Body of pancreas (tissue), 4 donors: ENCODE measurements around the gene WDR82. TPM values are rescaled to one million over a fixed set of nuclear protein-coding genes. Genes with fewer than 3 reads are reported as not detected.

Experiments
- ATAC-seq: fragments of 150-250 bp; one replicate; pipeline ENCODE4 v1.9.1; 2016
- DNase-seq, 4 donors: peaks; one replicate each; pipeline ENCODE4 v3.0.0-alpha.2; 2019
- H3K27ac ChIP-seq, 4 donors: fragments of 200-600 bp; sonication (generic); 1 replicate in 3 of 4; 2 replicates in 1 of 4; pipeline versions ENCODE4 v1.5.1 to v1.6.1; 2016 to 2019; ENCODE audit warnings: mild to moderate bottlenecking in 1 of 4, mixed read lengths in 1 of 4, moderate library complexity in 1 of 4
- H3K27me3 ChIP-seq, 2 donors: fragments of 200-600 bp; sonication (generic); one replicate each; pipeline ENCODE4 v1.6.0; 2016; ENCODE audit warnings: mild to moderate bottlenecking in 1 of 2
- H3K36me3 ChIP-seq, 2 donors: fragments of 200-600 bp; sonication (generic); replicated peaks in 1 of 2; 2 replicates each; pipeline ENCODE4 v1.5.1; 2016; ENCODE audit warnings: low read depth in 2 of 2; ENCODE audit not compliant: insufficient read depth in 1 of 2
- H3K4me1 ChIP-seq: fragments of 200-600 bp; sonication (generic); one replicate; pipeline ENCODE4 v1.6.0; 2016
- H3K4me3 ChIP-seq, 2 donors: fragments of 200-600 bp; sonication (generic); 1 replicate in 1 of 2; 2 replicates in 1 of 2; pipeline ENCODE4 v1.5.1; 2016 to 2019
- H3K9me3 ChIP-seq, 3 donors: fragments of 200-600 bp; sonication (generic); 1 replicate in 2 of 3; 2 replicates in 1 of 3; pipeline ENCODE4 v1.5.1; 2016
- CTCF ChIP-seq, 7 experiments: fragments of 450-650 bp in 4 of 7; fragments of 200-600 bp in 3 of 7; sonication (generic) in 3 of 7; IDR thresholded peaks; one replicate each; pipeline ENCODE4 v1.5.1; 2016 to 2019; ENCODE audit warnings: antibody characterized with exemption in 7 of 7
- POLR2A ChIP-seq, 3 donors: fragments of 450-650 bp; IDR thresholded peaks; one replicate each; pipeline ENCODE4 v1.6.1; 2016; ENCODE audit warnings: antibody characterized with exemption in 3 of 3, mild to moderate bottlenecking in 2 of 3
- WGBS, 2 donors: methylation state at CpG; one replicate each; pipeline ENCODE4 v1.1.5; 2017; 5-methylcytosine and 5-hydroxymethylcytosine counted together
- intact Hi-C: fragments of 100-400 bp; cut with DNase I; formaldehyde crosslinking; loops from one replicate; pipeline ENCODE4 v1.15.1; 2023
- total RNA-seq, 2 donors: library from RNA; depleted of rRNA; stranded (reverse); fragments of >200 nt; gene quantifications; one replicate each; pipeline ENCODE4 v1.1.0, GENCODE V29; 2016

The WDR82 gene
- total RNA-seq, 2 donors from 2014 or later = 19.1 to 21.5 TPM

GRCh38 chr3:52269776-52270175, 8.7 kb downstream of the WDR82 start:
- peaks cover 52% of the 10 kb centered on the region for H3K4me1 ChIP-seq
- TF ChIP-seq CTCF (IDR thresholded peaks at IDR 0.05) (no peak), POLR2A (IDR thresholded peaks at IDR 0.05) (no peak)
- H3K27me3 ChIP-seq = no peaks in the 10 kb centered on the region
- no peak for DNase-seq
- H3K27ac ChIP-seq = peak overlapping the region in 2 of 4 donors; percentile 35 to 67
- ATAC-seq = no peak
- intact Hi-C loops = no loop called here
- no peaks in the 10 kb centered on the region for H3K9me3 ChIP-seq
- H3K36me3 ChIP-seq = peaks cover 9 to 19% of the 10 kb centered on the region in 2 donors
- WGBS, 2 donors = 52 to 54% methylated on average over 3 of the region's 3 CpGs
- no peak overlapping the region for H3K4me3 ChIP-seq

GRCh38 chr3:52268036-52268435, 10.4 kb downstream of the WDR82 start:
- peaks cover 9 to 22% of the 10 kb centered on the region in 2 donors for H3K36me3 ChIP-seq
- WGBS, 2 donors = 82 to 86% methylated on average over 7 of the region's 7 CpGs
- H3K27me3 ChIP-seq = no peaks in the 10 kb centered on the region
- H3K4me3 ChIP-seq = no peak overlapping the region
- H3K27ac ChIP-seq = no peak overlapping the region
- TF ChIP-seq CTCF (IDR thresholded peaks at IDR 0.05) = no peak
- no peak for TF ChIP-seq POLR2A (IDR thresholded peaks at IDR 0.05)
- DNase-seq (no peak), ATAC-seq (no peak)
- H3K4me1 ChIP-seq = peaks cover 35% of the 10 kb centered on the region
- no peaks in the 10 kb centered on the region for H3K9me3 ChIP-seq
- intact Hi-C loops = no loop called here

- H3K27me3 ChIP-seq = no peaks in the 10 kb centered on the region
- intact Hi-C loops = no loop called here
- H3K4me3 ChIP-seq = no peak overlapping the region
- no peaks in the 10 kb centered on the region for H3K9me3 ChIP-seq
- no peak for TF ChIP-seq CTCF (IDR thresholded peaks at IDR 0.05)
- no peak for TF ChIP-seq POLR2A (IDR thresholded peaks at IDR 0.05)
- peaks cover 10% of the 10 kb centered on the region for H3K4me1 ChIP-seq
- DNase-seq (peak in 1 of 4 donors; percentile 17), ATAC-seq (no peak)
- no peak overlapping the region for H3K27ac ChIP-seq
- 75 to 92% methylated on average over 5 to 6 of the region's 6 CpGs for WGBS, 2 donors
- peaks cover 9 to 22% of the 10 kb centered on the region in 2 donors for H3K36me3 ChIP-seq
Observed at GRCh38 chr3:52265387-52265786, 13.1 kb downstream of the WDR82 start.

- H3K9me3 ChIP-seq = no peaks in the 10 kb centered on the region
- no peak for TF ChIP-seq POLR2A (IDR thresholded peaks at IDR 0.05)
- TF ChIP-seq CTCF (IDR thresholded peaks at IDR 0.05) = no peak
- intact Hi-C loops = no loop called here
- DNase-seq (no peak), ATAC-seq (no peak)
- H3K27ac ChIP-seq = no peak overlapping the region
- H3K4me1 ChIP-seq = peaks cover 3% of the 10 kb centered on the region
- no peaks in the 10 kb centered on the region for H3K27me3 ChIP-seq
- H3K4me3 ChIP-seq = no peak overlapping the region
- H3K36me3 ChIP-seq = peaks cover 5 to 41% of the 10 kb centered on the region in 2 donors
Observed at GRCh38 chr3:52262447-52262846, 16.0 kb downstream of the WDR82 start.

GRCh38 chr3:52259448-52259847, 19.0 kb downstream of the WDR82 start:
- Histone ChIP-seq H3K4me1 (no peaks in the 10 kb centered on the region), H3K9me3 (no peaks in the 10 kb centered on the region), H3K27me3 (no peaks in the 10 kb centered on the region), H3K27ac (no peak overlapping the region), H3K4me3 (no peak overlapping the region), H3K36me3 (peaks cover 13 to 46% of the 10 kb centered on the region in 2 donors)
- DNase-seq (no peak), ATAC-seq (no peak)
- WGBS, 2 donors = 83 to 86% methylated on average over 4 of the region's 4 CpGs
- TF ChIP-seq POLR2A (IDR thresholded peaks at IDR 0.05) (no peak), CTCF (IDR thresholded peaks at IDR 0.05) (no peak)
- intact Hi-C loops = no loop called here
